ENCODE data around the gene FBXL4. TPM values are rescaled to one million over a fixed set of nuclear protein-coding genes. Genes with fewer than 3 reads are reported as not detected.

The FBXL4 gene
- total RNA-seq, 4 donors from 2014 or later = 23.9 to 38.0 (median 28.7) TPM

- H3K27ac ChIP-seq = peak overlapping the region in 2 of 4 donors; percentile 2 to 29
- no peaks in the 10 kb centered on the region for H3K9me3 ChIP-seq
- H3K4me3 ChIP-seq = no peak overlapping the region
- TF ChIP-seq EP300 (IDR thresholded peaks at IDR 0.05) (no peak), POLR2A (IDR thresholded peaks at IDR 0.05) (no peak), CTCF (IDR thresholded peaks at IDR 0.05) (no peak)
- 0 to 79% methylated on average over 1 of the region's 1 CpG for whole genome bisulfite sequencing, 2 donors
- H3K27me3 ChIP-seq = no peaks in the 10 kb centered on the region
- H3K4me1 ChIP-seq = peaks cover 0 to 11% (median 0%) of the 10 kb centered on the region in 4 donors
- DNase-seq (ENCODE audit: low spot score in 2 of 2) = no peak
- peaks cover 0 to 43% (median 0%) of the 10 kb centered on the region in 3 donors for H3K36me3 ChIP-seq
These were observed 70.5 kb downstream of the FBXL4 start for GRCh38 chr6:98877250-98877649.

- WGBS, 2 donors = 44 to 61% methylated on average over 2 of the region's 2 CpGs
- TF ChIP-seq EP300 (IDR thresholded peaks at IDR 0.05) (no peak), POLR2A (IDR thresholded peaks at IDR 0.05) (no peak), CTCF (IDR thresholded peaks at IDR 0.05) (no peak)
- no peaks in the 10 kb centered on the region for H3K9me3 ChIP-seq
- DNase-seq (ENCODE audit: low spot score in 2 of 2) = no peak
- H3K27ac ChIP-seq = no peak overlapping the region
- H3K4me3 ChIP-seq = no peak overlapping the region
- no peaks in the 10 kb centered on the region for H3K27me3 ChIP-seq
- peaks cover 0 to 50% (median 0%) of the 10 kb centered on the region in 3 donors for H3K36me3 ChIP-seq
- H3K4me1 ChIP-seq = peaks cover 0 to 11% (median 0%) of the 10 kb centered on the region in 4 donors
These were observed 72.4 kb downstream of the FBXL4 start for GRCh38 chr6:98875375-98875774.

- TF ChIP-seq CTCF (IDR thresholded peaks at IDR 0.05) (no peak), EP300 (IDR thresholded peaks at IDR 0.05) (no peak), POLR2A (IDR thresholded peaks at IDR 0.05) (no peak)
- Histone ChIP-seq H3K9me3 (no peaks in the 10 kb centered on the region), H3K4me1 (no peaks in the 10 kb centered on the region), H3K27ac (no peak overlapping the region), H3K4me3 (no peak overlapping the region), H3K27me3 (no peaks in the 10 kb centered on the region), H3K36me3 (peaks cover 0 to 35% (median 0%) of the 10 kb centered on the region in 3 donors)
- 76 to 81% methylated on average over 3 of the region's 3 CpGs for WGBS, 2 donors
- DNase-seq (ENCODE audit: low spot score in 2 of 2) = no peak
These were observed 75.9 kb downstream of the FBXL4 start for GRCh38 chr6:98871821-98872220.

DNA sequence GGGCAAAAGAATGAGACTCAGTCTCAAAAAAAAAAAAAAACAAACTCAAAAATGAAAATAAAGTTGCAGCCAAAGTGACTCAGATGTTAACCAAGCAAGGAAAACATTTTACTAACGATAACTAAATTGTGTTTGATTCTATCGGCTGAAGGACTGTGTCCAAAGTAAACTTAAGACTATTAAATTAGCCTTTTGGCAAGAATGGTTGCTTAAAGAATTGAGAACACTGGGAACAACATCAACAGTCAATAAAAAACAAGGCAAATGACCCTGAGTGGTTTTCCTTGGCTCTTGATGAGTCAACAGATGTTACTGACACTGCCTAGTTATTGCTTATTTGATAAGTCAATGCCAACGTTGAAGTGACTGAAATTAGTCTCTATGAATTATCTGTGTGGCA is 76.7 kb downstream of the FBXL4 start:
- Histone ChIP-seq H3K4me1 (no peaks in the 10 kb centered on the region), H3K9me3 (no peaks in the 10 kb centered on the region), H3K36me3 (peaks cover 0 to 35% (median 0%) of the 10 kb centered on the region in 3 donors), H3K27me3 (no peaks in the 10 kb centered on the region), H3K27ac (no peak overlapping the region), H3K4me3 (no peak overlapping the region)
- WGBS, 2 donors = 41 to 42% methylated on average over 3 of the region's 3 CpGs
- no peak for DNase-seq (ENCODE audit: low spot score in 2 of 2)
- no peak for TF ChIP-seq POLR2A (IDR thresholded peaks at IDR 0.05)
- no peak for TF ChIP-seq EP300 (IDR thresholded peaks at IDR 0.05)
- TF ChIP-seq CTCF (IDR thresholded peaks at IDR 0.05) = no peak

DNA sequence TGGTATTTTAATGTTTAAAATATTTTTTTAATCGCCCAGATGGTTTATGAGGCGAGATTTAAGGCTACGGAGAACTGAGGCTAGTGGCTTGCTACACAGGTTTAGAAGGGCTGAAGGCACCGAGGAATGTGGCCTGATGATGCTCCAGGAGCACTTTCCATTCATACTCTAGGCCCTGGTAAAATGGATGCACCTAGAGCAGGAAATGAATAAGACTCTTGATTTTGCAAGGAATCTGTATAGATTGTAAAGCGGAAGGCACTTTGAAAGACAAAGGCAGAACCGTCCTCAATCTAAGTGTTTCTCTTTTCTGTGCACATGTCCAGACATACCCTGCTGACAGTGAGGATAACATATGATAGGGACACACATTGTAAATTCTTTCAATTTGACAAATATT is 83.2 kb downstream of the FBXL4 start:
- no peak overlapping the region for H3K27ac ChIP-seq
- no peak overlapping the region for H3K4me3 ChIP-seq
- no peaks in the 10 kb centered on the region for H3K9me3 ChIP-seq
- H3K27me3 ChIP-seq = no peaks in the 10 kb centered on the region
- TF ChIP-seq EP300 (IDR thresholded peaks at IDR 0.05) (no peak), CTCF (IDR thresholded peaks at IDR 0.05) (no peak)
- 93 to 97% methylated on average over 6 of the region's 6 CpGs for WGBS, 2 donors
- no peaks in the 10 kb centered on the region for H3K4me1 ChIP-seq
- DNase-seq (ENCODE audit: low spot score in 2 of 2) = no peak
- peaks cover 0 to 10% (median 0%) of the 10 kb centered on the region in 3 donors for H3K36me3 ChIP-seq

All from tibial nerve (tissue), 4 donors.